Kidney glomerular epithelial cell (primary cell): ENCODE measurements around the gene PHLPP1.

Experiments
- DNase-seq: peaks from one replicate; lab custom pipeline; 2025; lab: John Stamatoyannopoulos, UW

PHLPP1 gene

DNA sequence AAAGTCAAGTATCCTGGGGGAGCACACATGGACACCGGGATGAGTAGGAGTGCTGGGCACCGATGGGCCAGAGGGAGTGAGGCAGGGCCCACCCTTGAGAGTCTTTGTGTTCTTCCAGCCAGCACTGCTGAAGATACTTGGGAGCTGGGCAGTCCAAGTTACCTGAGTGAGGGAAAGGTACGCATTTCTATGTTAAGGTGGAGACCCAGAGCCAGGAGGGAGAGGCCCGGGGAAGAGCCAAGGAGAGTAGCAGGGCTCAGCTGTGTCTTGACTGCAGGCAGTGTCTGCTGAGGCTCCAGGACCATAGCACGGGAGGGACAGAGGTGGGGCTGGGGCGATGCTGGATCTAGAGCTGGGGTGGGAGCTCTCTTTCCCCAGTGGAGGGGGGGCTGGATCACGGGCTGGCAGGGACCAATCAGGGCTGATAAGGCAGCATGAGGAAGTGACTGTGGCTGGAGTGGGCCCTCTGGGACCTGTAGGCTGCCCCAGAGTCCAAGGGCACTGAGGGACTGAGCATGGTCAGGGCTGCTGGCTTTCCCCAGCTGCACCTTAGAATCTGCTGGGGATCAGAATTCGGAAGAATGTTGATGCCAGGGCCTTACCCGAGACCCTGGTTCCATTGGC, 289.2 kb downstream of the PHLPP1 start:
- no peak for DNase-seq

DNA sequence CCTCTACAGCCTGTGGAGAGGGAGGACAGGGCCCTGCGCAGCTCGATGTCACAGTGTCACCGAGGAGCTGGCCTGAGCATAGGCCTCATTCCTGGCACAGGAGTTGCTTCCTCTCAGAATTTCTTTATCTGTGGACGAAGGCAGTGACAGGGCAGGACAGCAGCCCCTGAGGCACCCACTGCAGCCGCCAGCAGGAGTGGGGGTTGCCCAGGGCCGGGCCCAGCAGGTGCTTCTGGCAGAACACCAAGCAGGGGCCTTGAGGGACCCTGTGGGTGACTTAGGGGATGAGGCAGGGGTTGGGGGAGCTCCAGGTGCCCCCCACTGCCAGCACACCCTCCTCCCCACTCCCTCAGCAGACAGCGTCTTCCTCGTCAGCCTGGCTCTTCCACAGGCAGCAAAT, 290.0 kb downstream of the PHLPP1 start:
- no peak for DNase-seq

- DNase-seq = no peak
Measured at GRCh38 chr18:63007231-63007630, 291.9 kb downstream of the PHLPP1 start.

- DNase-seq = peak; percentile 23
Measured at GRCh38 chr18:63016270-63016669, 300.9 kb downstream of the PHLPP1 start.

GRCh38 chr18:63017076-63017475, 301.7 kb downstream of the PHLPP1 start:
- no peak for DNase-seq

- DNase-seq = no peak
Measured at GRCh38 chr18:63017977-63018376, 302.6 kb downstream of the PHLPP1 start.

GRCh38 chr18:63022429-63023022, 307.2 kb downstream of the PHLPP1 start:
- no peak for DNase-seq

- DNase-seq = no peak
Measured at GRCh38 chr18:63025251-63026090, 310.1 kb downstream of the PHLPP1 start.

DNA sequence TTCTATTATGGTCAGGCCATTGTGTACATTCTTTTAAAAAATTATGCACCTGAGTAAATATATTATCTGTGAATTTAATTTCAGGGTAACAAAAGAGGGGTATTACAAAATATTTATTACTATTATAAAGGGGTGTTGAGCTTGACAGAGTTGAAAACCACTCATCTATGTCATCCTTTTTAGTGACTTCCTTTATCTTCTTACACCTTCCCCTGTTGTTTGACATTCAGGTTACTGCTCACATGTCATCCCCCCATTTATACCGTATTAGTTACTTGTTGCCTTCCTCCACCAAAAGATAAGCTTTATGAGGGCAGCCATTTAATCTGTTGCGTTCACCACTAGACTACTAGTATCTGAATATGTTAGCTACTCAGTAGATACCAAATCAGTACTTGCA, 313.0 kb downstream of the PHLPP1 start:
- DNase-seq = no peak
